TTC549 (cell line): ENCODE results near the gene LMF2.

Experiments used
- FAIRE-seq: peaks from 2 replicates; lab custom pipeline; 2012; peaks lifted over from hg19 to GRCh38; lab: Jason Lieb, UNC

LMF2 gene

DNA sequence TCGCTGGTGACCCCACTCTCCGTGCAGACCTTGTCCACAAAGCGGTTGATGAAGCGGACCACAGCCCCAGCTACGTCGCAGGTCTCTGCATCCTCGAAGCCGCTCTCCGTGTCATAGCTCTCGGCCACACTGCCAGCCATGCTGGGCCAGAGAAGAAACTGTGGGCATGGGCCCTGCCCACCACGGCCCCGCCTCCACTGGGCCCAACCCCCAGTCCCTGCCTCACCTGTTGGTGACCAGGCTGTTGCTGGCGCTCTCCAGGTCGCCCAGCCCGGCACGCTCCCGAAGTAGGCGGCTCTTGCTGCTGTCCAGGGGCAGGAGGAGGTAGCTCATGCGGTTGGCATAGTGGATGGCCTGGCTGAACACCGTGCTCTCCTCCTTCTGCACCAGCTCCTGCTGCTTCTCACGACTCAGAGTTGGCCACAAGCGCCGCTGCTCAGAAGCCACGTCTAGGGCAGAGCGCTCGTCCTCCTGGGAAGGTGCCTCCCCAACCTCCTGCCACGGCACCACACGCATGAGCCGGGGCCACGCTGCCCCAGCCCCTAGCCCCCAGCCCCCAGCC lies 45.4 kb downstream of the LMF2 start:
- FAIRE-seq = no peak

DNA sequence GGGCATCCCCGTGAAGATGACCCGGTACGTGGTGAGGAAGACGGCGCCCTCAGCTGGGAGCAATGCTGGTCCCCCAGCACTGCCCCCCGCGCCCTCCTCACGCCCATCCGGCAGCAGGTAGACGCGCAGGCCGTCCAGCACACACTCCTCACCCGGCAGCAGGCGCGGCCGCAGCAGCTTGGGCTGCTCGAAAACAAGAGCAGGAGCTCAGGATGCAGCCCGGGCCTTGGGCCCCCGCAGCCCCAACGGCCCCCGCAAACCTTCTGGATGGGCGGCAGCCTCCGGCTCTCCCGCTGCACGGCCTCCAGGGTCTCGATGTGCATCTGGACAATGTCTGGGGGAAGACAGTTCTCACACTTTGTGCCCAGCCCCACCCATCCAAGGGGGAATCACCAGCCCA lies 46.0 kb downstream of the LMF2 start:
- FAIRE-seq = no peak

DNA sequence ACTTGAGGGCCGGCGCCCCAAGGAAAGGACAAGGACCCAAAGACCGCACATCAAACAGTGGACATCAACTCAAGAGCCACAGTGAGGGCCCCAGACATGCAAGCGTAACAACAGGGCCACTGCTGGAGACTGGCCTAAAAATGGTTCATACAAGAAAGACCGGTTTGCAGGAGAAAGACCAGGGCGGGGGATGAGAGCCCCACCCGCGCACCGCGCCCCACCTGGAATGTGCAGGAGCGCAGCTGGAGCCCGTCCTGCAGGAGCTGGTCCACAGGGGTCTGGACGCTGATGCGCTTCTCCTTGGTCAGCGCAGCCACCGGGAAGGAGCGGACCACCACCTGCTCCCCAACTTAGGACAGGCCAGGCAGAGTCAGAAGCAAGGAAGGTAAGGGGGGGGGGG lies 46.6 kb downstream of the LMF2 start:
- FAIRE-seq = no peak

DNA sequence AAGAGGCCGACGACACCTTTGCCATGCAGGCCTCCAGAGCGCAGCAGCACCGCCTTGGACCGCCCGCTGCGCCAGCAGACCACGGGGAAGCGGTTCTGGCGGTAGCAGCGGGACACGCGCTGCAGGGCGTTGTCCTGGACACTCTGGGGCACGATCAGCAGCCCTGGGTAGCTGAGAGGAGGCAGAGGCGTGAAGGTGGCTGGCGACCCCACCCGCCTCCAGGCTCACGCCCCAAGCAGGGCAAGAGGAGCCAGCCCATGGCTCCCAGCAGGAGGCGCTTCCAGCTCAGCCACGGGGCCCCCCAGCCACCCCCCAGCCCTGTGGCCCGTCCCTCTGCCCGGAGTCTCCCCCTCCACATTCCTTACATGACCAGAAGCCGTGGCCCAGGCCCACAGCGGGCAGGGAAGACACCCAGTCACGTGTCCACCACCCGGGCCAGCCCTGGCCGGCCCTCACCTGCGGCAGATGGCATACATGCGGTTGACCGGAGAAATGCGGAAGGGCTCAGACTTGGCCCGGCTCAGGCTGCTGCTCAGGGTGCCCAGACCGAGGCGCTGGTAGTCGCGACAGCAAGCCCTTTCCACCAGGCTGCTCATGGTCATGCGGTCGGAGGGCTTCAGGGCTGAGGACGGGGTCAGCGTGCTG lies 47.9 kb downstream of the LMF2 start:
- no peak for FAIRE-seq

DNA sequence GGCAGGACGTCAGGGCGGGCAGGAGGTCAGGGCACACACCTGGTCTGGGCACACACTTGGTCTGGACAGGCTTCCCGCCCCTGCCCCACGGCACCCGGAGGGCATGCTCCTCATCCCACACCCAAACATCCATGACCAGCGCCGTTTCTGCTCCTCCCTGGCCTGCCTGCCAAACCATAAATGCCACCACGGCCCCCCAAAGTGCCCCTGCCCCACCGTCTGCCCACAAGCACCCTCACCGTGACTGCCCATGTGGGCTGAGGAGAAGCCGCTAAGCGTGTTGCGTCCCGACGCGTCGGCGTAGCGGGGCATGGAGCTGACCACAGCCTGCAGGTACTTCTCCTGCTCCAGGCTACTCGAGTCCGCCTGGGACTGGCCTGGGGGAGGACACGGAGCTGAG lies 48.5 kb downstream of the LMF2 start:
- no peak for FAIRE-seq

DNA sequence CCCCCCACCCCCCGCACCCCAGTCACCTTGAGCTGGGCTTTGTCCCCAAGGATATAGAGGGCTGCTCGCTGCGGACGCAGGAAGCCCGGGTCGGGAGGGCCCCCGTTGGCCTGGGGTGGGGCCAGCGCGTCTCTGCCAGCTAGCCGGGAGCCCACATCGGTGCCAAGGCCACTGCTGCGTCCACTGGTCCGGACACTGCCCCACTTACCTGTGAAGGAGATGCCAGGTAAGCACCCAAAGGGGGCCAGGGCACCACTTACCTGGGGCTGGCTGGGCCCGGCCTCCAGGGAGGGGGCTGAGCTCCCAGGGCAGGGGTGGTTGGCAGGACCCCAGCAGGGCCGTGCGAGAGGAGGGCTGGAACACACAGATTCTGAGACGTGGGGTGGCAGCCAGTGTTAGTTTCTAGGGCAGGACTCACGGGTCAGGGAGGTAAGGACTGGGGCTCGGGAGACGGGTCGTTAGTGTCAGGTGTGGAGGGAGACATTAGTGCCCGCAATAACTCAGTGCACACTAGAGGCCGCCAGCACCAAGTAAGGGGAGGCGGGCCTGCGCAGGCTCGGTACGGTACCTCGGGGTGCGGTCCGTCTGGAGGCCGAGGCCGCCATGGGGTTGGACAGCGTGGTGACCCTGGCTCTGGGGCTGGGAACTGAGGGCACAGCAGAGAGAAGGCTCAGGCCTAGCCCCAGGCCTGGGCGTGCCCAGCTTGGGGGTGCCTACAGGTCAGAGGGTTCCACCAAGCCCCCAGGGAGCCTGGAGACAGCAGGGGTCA lies 50.9 kb downstream of the LMF2 start:
- no peak for FAIRE-seq

DNA sequence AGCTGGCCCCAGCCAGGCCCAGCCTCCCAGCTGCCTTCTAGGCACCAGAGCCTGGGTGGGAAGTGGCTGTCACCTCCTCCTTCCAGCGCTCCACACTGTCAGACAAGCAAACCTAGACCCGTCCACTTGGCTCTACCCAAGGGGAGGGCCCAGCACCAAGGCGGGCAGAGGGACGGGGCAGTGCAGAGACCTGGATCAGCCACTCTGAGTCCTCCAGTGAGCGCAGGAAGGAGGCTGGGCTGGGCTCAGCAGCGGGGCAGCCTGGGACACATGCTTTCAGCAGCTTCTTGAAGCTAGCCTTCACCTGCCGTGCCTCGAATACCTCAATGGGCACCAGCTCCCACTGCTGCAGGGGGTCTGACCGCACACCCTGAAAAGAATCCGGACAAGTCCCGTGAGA lies 51.5 kb downstream of the LMF2 start:
- no peak for FAIRE-seq

DNA sequence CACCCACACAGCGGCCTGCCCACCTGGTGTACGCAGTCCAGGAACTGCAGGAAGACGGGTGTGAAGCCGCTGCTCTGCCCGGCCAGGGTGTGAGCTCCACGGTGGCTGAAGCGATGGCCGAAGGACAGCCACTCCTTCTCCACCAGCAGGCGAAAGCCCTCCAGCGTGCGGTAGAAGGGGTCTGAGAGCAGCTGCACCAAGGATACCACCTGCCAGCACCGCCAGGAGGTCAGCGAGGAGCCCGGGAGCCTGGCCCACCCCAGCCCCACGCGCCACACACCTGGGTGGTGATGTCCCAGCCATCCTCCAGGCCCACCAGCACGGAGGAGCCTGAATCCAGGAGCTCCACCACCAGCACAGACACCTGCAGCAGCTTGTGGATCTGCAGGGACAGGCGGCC lies 52.3 kb downstream of the LMF2 start:
- FAIRE-seq = no peak

DNA sequence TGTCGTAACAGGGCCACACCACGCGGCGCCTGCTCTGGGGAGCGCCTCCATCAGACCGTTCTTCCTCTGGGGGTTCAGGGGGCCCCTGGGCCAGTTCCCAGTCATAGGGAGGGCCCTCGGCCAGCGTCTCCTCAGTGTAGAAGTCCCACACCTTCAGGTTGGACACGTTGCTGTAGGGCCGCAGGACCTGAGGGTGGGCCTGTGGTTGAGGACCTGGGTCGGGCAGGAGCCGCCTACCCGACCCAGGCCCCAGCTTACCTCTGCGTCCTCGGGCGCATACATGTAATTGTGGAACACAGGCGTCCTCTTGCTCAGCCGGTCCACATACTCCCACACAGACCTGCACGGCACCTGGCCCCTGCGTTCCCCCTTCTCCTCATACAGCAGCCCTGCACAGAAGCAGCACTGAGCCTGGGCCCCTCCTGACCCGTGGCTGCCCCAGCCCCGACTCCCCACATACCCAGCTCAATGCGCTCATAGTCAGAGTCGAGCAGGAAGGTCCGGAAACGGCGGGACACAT lies 52.9 kb downstream of the LMF2 start:
- no peak for FAIRE-seq
